Measurements from ENCODE around the gene OSTM1.

Gene OSTM1

DNA sequence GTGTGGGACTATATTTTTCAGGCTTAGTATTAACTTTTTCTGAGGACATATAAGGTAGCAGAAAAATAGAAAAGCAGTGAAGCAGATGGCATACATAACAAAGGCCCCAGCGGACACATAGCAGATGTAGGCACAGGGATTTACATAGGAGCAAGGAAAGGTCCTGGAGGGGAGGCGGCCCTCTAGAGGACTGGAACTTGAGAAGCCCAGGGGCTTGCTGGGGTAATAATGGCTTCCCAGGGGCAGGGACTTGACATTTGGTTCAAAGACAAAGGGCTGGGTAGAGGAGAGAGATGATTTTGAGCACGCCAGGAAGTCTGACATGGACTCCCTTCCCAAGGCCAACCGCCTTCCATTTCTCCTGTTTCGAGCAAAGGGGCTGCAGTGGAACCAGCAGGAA is 31.7 kb upstream of the OSTM1 start:
- in situ Hi-C loops (cut with MboI; ENCODE audit: low sequenced_read_pairs), result loop anchor here (25.0 kb wide), 1 partner anchor 956 kb away; no protein-coding TSS in a partner anchor

DNA sequence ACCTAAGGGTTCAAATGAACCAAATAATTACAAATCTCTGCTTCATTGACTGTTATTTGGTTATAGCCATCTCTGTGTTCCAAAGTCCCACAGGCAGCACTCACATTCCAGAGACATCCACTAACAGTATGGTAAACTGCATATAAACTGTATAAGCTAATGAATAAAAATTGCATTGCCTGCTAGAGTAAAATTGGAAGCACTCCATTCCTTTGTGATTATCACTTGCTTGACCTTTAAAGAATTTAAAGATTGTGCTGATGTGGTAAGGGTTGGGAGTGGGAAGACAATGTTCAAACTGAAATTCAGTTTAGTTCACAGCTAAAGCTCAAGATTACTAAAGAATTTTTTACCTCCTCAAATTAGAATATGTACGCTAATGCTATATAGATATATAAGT is 31.0 kb upstream of the OSTM1 start:
- in situ Hi-C loops (cut with MboI; ENCODE audit: low sequenced_read_pairs), result loop anchor here (25.0 kb wide), 1 partner anchor 957 kb away; no protein-coding TSS in a partner anchor

DNA sequence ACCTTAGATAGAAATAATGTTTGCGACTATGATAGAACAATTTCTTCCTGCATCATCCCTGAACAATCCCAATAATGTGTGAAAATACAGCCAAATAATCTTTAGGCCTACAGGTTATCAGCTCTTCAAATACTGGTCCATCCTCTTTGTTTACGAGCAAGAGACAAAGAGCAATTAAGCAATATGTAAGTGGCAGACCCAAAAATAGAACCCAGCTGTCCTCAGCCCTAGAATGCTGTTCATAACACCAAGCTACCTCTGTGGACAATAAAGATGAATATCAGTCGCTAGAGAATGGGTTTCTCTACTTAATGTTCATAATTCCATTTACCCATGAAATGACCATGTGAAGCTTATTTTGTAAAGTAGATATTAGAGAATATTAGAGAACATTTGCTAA is 28.4 kb upstream of the OSTM1 start:
- in situ Hi-C loops (cut with MboI; ENCODE audit: low sequenced_read_pairs), result loop anchor here (25.0 kb wide), 1 partner anchor 959 kb away; no protein-coding TSS in a partner anchor

- in situ Hi-C loops (cut with MboI; ENCODE audit: low sequenced_read_pairs), result loop anchor here (25.0 kb wide), 1 partner anchor 962 kb away; no protein-coding TSS in a partner anchor
These were observed 25.5 kb upstream of the OSTM1 start for GRCh38 chr6:108100003-108100402.

- in situ Hi-C loops (cut with MboI; ENCODE audit: low sequenced_read_pairs), result no loop called here
These were observed 23.3 kb upstream of the OSTM1 start for GRCh38 chr6:108097882-108098281.

DNA sequence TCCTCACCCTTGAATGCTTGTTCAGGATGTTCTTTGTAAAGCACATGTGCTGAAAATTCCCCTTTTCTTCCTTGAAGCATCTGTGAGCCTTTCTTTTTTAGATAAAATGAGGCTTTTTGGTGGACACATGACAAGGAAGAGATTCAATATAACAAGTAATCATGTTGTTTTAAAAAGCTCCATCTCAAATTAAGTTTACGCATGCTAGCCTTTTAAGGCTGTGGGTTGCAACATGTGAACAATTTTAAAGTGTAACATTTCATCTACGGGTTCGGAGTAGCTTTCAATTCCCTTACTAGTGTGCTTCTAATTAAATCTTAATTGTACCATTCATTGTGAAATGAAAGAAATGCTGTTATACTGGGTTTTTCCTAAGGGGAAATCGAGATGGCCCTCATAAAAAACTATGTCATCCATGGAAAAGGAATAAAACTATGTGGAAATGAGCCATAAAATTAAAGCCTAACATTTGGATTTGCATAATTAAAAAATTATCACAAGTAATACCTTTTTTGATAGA is 19.3 kb upstream of the OSTM1 start:
- in situ Hi-C loops (cut with MboI; ENCODE audit: low sequenced_read_pairs), result no loop called here

DNA sequence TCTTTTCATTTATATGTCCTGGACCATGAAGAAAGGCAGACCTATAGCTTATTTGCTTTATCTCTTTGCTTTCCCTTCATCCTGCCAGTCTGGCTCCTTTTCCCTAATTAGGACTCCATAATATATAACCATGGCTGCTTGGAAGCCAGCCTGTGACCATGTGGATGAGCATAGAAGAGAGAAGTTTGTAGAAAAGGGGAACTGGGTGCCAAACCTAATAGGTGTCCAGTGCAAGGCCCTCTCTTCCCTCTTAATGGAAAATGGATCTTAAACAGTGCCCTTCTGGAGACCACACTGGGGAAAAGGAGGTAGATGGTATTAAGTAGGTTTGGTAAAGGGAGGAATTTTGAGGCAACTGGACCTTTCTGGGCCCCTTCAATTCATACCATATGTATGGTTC is 16.7 kb upstream of the OSTM1 start:
- in situ Hi-C loops (cut with MboI; ENCODE audit: low sequenced_read_pairs), result no loop called here

DNA sequence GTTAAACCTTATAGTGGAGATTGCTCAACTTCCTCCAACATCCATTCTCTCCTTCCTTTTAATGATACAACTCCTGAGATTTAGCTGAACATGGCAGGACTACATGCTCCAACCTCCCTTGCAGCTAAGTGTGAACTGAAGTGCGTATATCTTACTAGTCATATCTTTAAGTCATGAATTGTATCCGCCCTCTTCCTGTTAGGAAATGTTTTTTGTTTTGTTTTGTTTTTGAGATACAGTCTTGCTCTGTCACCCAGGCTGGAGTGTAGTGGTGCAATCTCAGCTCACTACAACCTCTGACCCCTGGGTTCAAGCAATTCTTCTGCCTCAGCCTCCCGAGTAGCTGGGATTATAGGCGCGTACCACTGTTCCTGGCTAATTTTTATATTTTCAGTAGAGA is 8.8 kb upstream of the OSTM1 start:
- in situ Hi-C loops (cut with MboI; ENCODE audit: low sequenced_read_pairs), result no loop called here

- in situ Hi-C loops (cut with MboI; ENCODE audit: low sequenced_read_pairs), result no loop called here
These were observed 8.0 kb upstream of the OSTM1 start for GRCh38 chr6:108082539-108082938.

GRCh38 chr6:108080010-108080780 is 5.7 kb upstream of the OSTM1 start:
- in situ Hi-C loops (cut with MboI; ENCODE audit: low sequenced_read_pairs), result no loop called here

- in situ Hi-C loops (cut with MboI; ENCODE audit: low sequenced_read_pairs), result no loop called here
These were observed 3.6 kb upstream of the OSTM1 start for GRCh38 chr6:108078191-108078590.

GRCh38 chr6:108074057-108074358 is 533 bp downstream of the OSTM1 start:
- in situ Hi-C loops (cut with MboI; ENCODE audit: low sequenced_read_pairs), result no loop called here

- in situ Hi-C loops (cut with MboI; ENCODE audit: low sequenced_read_pairs), result no loop called here
These were observed 2.7 kb downstream of the OSTM1 start for GRCh38 chr6:108071736-108072276.

- in situ Hi-C loops (cut with MboI; ENCODE audit: low sequenced_read_pairs), result no loop called here
These were observed 5.9 kb downstream of the OSTM1 start for GRCh38 chr6:108068618-108069017.

DNA sequence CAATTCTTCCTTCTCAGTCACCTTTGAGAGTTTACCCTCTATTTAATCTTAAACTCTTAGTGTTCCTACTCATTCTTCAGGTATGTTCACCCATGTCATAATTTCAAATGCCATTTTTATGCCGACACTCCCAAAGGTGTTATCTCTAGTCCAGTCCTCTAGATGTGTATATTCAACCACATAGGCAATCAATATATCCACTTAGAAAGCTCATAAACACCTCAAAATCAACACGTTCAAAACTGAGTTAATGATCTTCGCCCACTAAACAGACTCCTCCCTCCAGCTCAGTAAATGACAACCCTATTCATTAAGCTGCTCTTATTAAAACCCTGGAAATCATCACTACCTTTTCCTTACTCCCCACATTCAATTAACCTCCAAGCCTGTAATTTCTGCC is 6.4 kb downstream of the OSTM1 start:
- in situ Hi-C loops (cut with MboI; ENCODE audit: low sequenced_read_pairs), result no loop called here

DNA sequence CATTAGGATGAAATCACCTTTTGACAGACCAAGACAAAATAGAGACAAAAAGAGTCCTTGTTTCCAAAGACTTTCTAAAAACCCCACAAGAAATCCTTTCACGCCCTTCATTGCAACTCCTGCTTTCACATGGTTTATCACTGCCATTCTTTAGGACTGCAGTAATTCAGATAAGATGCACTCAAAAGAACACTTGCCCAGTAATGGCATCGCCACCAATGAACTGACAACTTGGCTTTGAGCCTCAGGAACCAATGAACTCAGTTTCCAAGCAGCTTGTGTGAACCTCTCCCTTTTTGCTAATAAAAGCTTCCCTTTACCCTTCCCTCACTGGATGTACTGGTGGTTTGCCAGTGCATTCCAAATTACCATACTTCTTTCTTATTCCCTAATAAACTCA is 21.8 kb downstream of the OSTM1 start:
- in situ Hi-C loops (cut with MboI; ENCODE audit: low sequenced_read_pairs), result no loop called here

DNA sequence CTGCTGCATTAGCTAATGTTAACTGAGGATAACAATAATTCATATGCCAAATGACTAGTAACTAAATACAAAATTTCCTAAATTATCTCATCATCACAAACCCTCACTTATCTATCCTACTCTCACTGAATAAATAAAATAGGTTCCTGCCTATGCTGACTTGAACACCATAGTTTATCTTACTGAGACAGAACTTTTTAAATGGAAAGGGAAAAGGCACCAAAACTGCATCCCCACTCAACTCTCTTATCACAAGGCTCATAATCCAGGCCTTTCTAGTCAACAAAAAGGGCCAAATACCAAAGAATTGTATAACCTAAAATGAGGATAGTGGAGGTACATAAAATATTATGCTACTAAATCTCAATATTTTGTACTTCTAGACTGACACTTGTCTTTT is 23.1 kb downstream of the OSTM1 start:
- in situ Hi-C loops (cut with MboI; ENCODE audit: low sequenced_read_pairs), result no loop called here

- in situ Hi-C loops (cut with MboI; ENCODE audit: low sequenced_read_pairs), result no loop called here
These were observed 34.9 kb downstream of the OSTM1 start for GRCh38 chr6:108039681-108040080.

DNA sequence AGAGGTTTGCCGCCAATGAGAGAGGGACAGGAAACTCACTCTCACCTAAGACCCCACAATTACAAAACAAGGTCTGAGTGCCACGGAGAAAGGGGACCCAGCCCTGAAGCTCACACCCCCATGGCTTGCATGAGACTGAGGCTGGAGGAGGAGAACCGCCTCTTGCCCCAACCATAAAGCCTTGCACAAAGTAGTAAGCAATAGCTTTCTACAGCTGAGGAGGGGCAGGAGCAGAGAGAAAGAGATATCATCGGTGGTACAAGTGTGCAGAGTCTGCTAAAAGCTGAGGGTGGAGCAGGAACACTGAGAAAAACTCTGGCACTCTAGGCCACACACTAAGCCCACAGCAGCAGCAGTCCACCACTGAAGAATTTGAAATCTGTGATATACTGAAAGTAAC is 37.7 kb downstream of the OSTM1 start:
- in situ Hi-C loops (cut with MboI; ENCODE audit: low sequenced_read_pairs), result no loop called here

DNA sequence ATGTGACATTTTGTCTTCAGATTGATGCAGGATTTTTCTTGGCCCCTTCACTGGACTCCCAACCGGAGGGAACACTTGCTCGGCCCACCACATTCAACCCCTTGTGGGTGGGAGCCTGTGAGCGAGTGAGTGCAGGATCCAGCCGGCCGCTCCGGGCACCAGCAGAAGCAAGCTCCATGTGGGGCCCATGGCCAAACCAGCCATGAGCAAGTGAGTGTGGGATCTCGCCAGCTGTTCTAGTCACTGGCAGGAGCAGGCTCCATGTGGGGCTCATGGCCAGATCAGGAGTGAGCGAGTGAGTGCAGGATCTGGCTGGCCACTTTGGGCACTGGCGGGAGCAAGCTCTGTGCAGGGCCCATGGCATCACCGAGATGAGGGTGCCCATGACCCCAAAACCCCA is 42.6 kb downstream of the OSTM1 start:
- in situ Hi-C loops (cut with MboI; ENCODE audit: low sequenced_read_pairs), result no loop called here

DNA sequence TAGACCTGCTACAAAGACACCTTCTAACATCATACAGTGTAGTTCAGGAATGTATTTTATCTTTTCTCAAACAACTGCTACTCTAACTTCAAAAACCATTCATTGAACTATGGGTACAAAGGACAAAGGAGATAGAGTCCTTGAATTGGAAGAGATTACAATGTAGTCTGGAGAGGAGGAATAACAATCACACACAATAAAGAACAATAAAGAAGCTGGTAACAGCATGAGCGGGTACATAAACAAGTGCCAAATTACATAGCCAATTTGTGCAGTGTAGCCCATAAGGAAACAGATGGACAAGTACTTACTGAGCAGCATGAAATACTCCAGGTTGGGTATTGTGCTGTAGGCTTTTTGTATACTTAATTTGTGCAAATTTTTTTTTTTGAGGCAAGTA is 44.3 kb downstream of the OSTM1 start:
- in situ Hi-C loops (cut with MboI; ENCODE audit: low sequenced_read_pairs), result no loop called here

- in situ Hi-C loops (cut with MboI; ENCODE audit: low sequenced_read_pairs), result no loop called here
These were observed 45.2 kb downstream of the OSTM1 start for GRCh38 chr6:108029226-108029921.

Data from HL-60/S4 treated with retinoic acid at 250 ng/mL for 4 days and 3 days (cell line).